ENCODE data around the gene NTN1.

The NTN1 gene

GRCh38 chr17:9006175-9006767 is 15.0 kb upstream of the NTN1 start:
- no peak for DNase-seq

GRCh38 chr17:9007052-9007714 is 14.1 kb upstream of the NTN1 start:
- DNase-seq, result no peak

GRCh38 chr17:9009096-9009495 is 12.2 kb upstream of the NTN1 start:
- DNase-seq, result no peak

- DNase-seq, result no peak
Measured at GRCh38 chr17:9009737-9010136, 11.6 kb upstream of the NTN1 start.

- no peak for DNase-seq
Measured at GRCh38 chr17:9011001-9011400, 10.3 kb upstream of the NTN1 start.

- no peak for DNase-seq
Measured at GRCh38 chr17:9016941-9017552, 4.3 kb upstream of the NTN1 start.

- DNase-seq, result no peak
Measured at GRCh38 chr17:9018726-9019125, 2.6 kb upstream of the NTN1 start.

GRCh38 chr17:9020096-9020823 is 1.1 kb upstream of the NTN1 start:
- DNase-seq, result no peak

GRCh38 chr17:9020824-9021157 is 519 bp upstream of the NTN1 start:
- no peak for DNase-seq

- no peak for DNase-seq
Measured at GRCh38 chr17:9021992-9022572, 772 bp downstream of the NTN1 start.

- no peak for DNase-seq
Measured at GRCh38 chr17:9022573-9023391, 1.5 kb downstream of the NTN1 start.

- no peak for DNase-seq
Measured at GRCh38 chr17:9023392-9024218, 2.3 kb downstream of the NTN1 start.

GRCh38 chr17:9024497-9024896 is 3.2 kb downstream of the NTN1 start:
- no peak for DNase-seq

GRCh38 chr17:9026741-9027140 is 5.4 kb downstream of the NTN1 start:
- no peak for DNase-seq

- no peak for DNase-seq
Measured at GRCh38 chr17:9028202-9028987, 7.1 kb downstream of the NTN1 start.

GRCh38 chr17:9028988-9029570 is 7.8 kb downstream of the NTN1 start:
- no peak for DNase-seq

GRCh38 chr17:9032151-9032550 is 10.8 kb downstream of the NTN1 start:
- no peak for DNase-seq

GRCh38 chr17:9032583-9032982 is 11.3 kb downstream of the NTN1 start:
- no peak for DNase-seq

GRCh38 chr17:9035249-9035648 is 13.9 kb downstream of the NTN1 start:
- DNase-seq, result no peak

- no peak for DNase-seq
Measured at GRCh38 chr17:9036336-9036735, 15.0 kb downstream of the NTN1 start.

- DNase-seq, result no peak
Measured at GRCh38 chr17:9037736-9038135, 16.4 kb downstream of the NTN1 start.

Measured in fibroblast of skin of right quadriceps (primary cell).